ENCODE data around the gene BCL6B.

- TF ChIP-seq CTCF (IDR thresholded peaks at IDR 0.05), result no peak
- no peak for TF ChIP-seq EP300 (IDR thresholded peaks at IDR 0.05)
Measured at GRCh38 chr17:7078711-7079110, 55.9 kb downstream of the BCL6B start.
